C4-2B (cell line): ENCODE data around the gene LSM7.

ENCODE experiments used
- CTCF ChIP-seq: fragments of 450-650 bp; conservative IDR thresholded peaks from 2 replicates; pipeline ENCODE4 v1.5.1; 2017; ENCODE audit warnings: mild to moderate bottlenecking
- ZFX ChIP-seq: fragments of 450-650 bp; IDR thresholded peaks from 2 replicates; pipeline ENCODE4 v1.6.1; 2017

- TF ChIP-seq CTCF = no peak
- no peak for TF ChIP-seq ZFX
These were observed 40.6 kb downstream of the LSM7 start for GRCh38 chr19:2287585-2288337.
